Ishikawa (cell line): ENCODE measurements around the gene MYOT.

Experiments used
- CEBPB ChIP-seq: IDR thresholded peaks from 2 replicates; pipeline ENCODE4 v1.6.1; 2012
- CREB1 ChIP-seq: IDR thresholded peaks from 2 replicates; pipeline ENCODE4 v1.6.1; 2012; ENCODE audit warnings: low read depth
- EGR1 ChIP-seq: IDR thresholded peaks from 2 replicates; pipeline ENCODE4 v1.6.1; 2012
- EP300 ChIP-seq: IDR thresholded peaks from 2 replicates; pipeline ENCODE4 v1.6.1; 2012; ENCODE audit warnings: borderline replicate concordance
- FOXM1 ChIP-seq: IDR thresholded peaks from 2 replicates; pipeline ENCODE4 v1.6.1; 2012; ENCODE audit warnings: low read depth, borderline replicate concordance
- RAD21 ChIP-seq: IDR thresholded peaks from 2 replicates; pipeline ENCODE4 v1.6.1; 2012; ENCODE audit warnings: low read depth
- TAF1 ChIP-seq: IDR thresholded peaks from 2 replicates; pipeline ENCODE4 v1.6.1; 2012; ENCODE audit warnings: low read depth, mild to moderate bottlenecking
- TF ChIP-seq, protein P1 (sequence below): IDR thresholded peaks from 2 replicates; pipeline ENCODE4 v1.6.1; 2012; ENCODE audit warnings: low read depth, mild to moderate bottlenecking
- TF ChIP-seq, protein P2 (sequence below): IDR thresholded peaks from 2 replicates; pipeline ENCODE4 v1.6.1; 2012

DNA sequence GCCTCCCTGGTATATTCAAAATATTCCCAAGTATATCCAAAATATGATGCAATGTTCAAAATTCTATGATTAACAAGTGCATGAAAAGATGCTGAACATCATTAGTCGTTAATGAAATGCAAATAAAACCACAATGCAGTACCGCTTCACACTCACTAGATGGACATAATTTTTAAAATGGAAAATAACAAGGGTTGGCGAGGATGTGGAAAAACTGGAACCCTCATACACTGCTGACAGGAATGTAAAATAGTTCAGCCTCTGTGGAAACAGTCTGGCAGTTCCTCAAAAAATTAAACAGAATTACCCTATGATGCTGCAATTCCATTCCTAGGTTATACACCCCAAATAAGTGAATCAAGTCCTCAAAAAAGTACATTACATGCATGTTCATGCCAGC is 36.1 kb upstream of the MYOT start:
- TF ChIP-seq RAD21 (no peak), FOXM1 (no peak), CREB1 (no peak), EP300 (no peak), EGR1 (no peak), TAF1 (no peak), CEBPB (no peak)
- TF ChIP-seq, protein P1, sequence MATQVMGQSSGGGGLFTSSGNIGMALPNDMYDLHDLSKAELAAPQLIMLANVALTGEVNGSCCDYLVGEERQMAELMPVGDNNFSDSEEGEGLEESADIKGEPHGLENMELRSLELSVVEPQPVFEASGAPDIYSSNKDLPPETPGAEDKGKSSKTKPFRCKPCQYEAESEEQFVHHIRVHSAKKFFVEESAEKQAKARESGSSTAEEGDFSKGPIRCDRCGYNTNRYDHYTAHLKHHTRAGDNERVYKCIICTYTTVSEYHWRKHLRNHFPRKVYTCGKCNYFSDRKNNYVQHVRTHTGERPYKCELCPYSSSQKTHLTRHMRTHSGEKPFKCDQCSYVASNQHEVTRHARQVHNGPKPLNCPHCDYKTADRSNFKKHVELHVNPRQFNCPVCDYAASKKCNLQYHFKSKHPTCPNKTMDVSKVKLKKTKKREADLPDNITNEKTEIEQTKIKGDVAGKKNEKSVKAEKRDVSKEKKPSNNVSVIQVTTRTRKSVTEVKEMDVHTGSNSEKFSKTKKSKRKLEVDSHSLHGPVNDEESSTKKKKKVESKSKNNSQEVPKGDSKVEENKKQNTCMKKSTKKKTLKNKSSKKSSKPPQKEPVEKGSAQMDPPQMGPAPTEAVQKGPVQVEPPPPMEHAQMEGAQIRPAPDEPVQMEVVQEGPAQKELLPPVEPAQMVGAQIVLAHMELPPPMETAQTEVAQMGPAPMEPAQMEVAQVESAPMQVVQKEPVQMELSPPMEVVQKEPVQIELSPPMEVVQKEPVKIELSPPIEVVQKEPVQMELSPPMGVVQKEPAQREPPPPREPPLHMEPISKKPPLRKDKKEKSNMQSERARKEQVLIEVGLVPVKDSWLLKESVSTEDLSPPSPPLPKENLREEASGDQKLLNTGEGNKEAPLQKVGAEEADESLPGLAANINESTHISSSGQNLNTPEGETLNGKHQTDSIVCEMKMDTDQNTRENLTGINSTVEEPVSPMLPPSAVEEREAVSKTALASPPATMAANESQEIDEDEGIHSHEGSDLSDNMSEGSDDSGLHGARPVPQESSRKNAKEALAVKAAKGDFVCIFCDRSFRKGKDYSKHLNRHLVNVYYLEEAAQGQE, result no peak
- TF ChIP-seq, protein P2, sequence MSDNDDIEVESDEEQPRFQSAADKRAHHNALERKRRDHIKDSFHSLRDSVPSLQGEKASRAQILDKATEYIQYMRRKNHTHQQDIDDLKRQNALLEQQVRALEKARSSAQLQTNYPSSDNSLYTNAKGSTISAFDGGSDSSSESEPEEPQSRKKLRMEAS, result no peak
